ENCODE data around the gene PKNOX2. TPM values are rescaled to one million over a fixed set of nuclear protein-coding genes. Genes with fewer than 3 reads are reported as not detected.

PKNOX2 gene
- total and polyA plus RNA-seq, 9 of the 15 experiments (the other 6 are each of a cell fraction or from before 2014, with no cell fraction given) = not detected

DNA sequence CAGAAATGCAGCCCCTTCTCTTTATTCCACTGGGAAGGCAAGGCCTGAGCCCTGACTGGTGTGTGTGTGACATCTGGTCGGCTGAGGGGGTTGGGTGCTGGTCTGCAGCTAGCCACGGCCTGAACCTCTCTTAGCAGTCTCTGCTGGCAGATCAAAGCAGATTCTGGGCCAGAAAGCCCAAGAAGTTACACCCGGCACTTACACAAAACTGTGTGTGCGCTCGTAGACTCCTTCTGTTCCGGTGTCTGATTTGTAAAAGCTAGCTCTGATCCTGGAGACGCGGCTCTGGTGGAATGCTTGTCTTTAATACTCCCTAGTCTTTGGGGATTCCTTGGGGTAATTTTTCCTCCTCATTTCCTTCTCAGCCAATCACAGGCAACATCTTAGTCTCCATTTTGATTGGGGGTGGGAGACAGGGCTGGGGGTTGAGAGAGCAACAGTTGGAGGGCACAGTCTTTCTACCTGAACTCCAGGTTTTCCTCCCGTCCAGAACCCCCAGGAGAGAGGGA, 5.5 kb downstream of the PKNOX2 start:
- intact Hi-C loops (cut with micrococcal nuclease) (no loop called here), in situ Hi-C loops (cut with MboI) (no loop called here)
- 26% methylated on average over 9 of the region's 9 CpGs for WGBS (ENCODE audit: insufficient coverage, low coverage, missing lambda C conversion rate)
- no peak overlapping the region for H3K4me2 ChIP-seq (ENCODE audit: insufficient read depth, low read length)
- no peaks in the 10 kb centered on the region for H4K20me1 ChIP-seq (replicated peaks; ENCODE audit: control insufficient read depth, insufficient read depth, low read length)
- no peaks in the 10 kb centered on the region for H3K36me3 ChIP-seq (ENCODE audit: control insufficient read depth, insufficient read depth, low read length)
- peak overlapping the region; percentile 55; the same call in 1 of the 2 replicates for H2AFZ ChIP-seq (ENCODE audit: low read depth, low read length)
- no peak overlapping the region for H3K4me3 ChIP-seq
- BruUV-seq (replicated peaks) = no TSS peak
- ChIA-PET POLR2A (no interaction called here), CTCF (ENCODE audit: low intra/inter-chr PET ratio) (no interaction called here)
- no peaks in the 10 kb centered on the region for H3K9me3 ChIP-seq (replicated peaks; ENCODE audit: control insufficient read depth, insufficient read depth, low read depth, low read length)
- peaks cover 2 to 6% of the 10 kb centered on the region in 2 experiments; a peak in 3 of 5 replicates for H3K4me1 ChIP-seq (replicated peaks in 1 of 2; ENCODE audit: control insufficient read depth in 2 of 2, insufficient read depth in 2 of 2, low read length in 2 of 2)
- peak in 1 of 3 experiments; percentile 40 for TF ChIP-seq YY1 (IDR thresholded peaks at IDR 0.05; ENCODE audit: borderline replicate concordance in 1 of 3, control insufficient read depth in 1 of 3, extremely low read depth in 1 of 3, insufficient read depth in 3 of 3, insufficient read length in 1 of 3, insufficient replicate concordance in 2 of 3, low read depth in 1 of 3, low read length in 2 of 3)
- no peak for TF ChIP-seq ELF1 (tag; IDR thresholded peaks at IDR 0.05)
- TF ChIP-seq ZNF583 (CRISPR knock-in tag; IDR thresholded peaks at IDR 0.05) = no peak
- H3K79me2 ChIP-seq (ENCODE audit: control insufficient read depth, insufficient read depth, low read length) = no peaks in the 10 kb centered on the region
- no peaks in the 10 kb centered on the region for H3K9me1 ChIP-seq (ENCODE audit: control insufficient read depth, insufficient read depth, low read length)
- peaks cover 31 to 67% of the 10 kb centered on the region in 2 experiments; a peak in 4 of 5 replicates for H3K27me3 ChIP-seq (ENCODE audit: control insufficient read depth in 2 of 2, insufficient read depth in 2 of 2, low read length in 2 of 2)
- no peak overlapping the region for H3K9ac ChIP-seq (ENCODE audit: insufficient read depth in 1 of 2, low read depth in 2 of 2, low read length in 2 of 2)
- no peak overlapping the region for H3K27ac ChIP-seq (ENCODE audit: extremely low read depth, low read depth, low read length)
- DNase-seq (ENCODE audit: extremely low read depth in 1 of 4, low spot score in 3 of 4) (no peak), FAIRE-seq (no peak), ATAC-seq (no peak)

DNA sequence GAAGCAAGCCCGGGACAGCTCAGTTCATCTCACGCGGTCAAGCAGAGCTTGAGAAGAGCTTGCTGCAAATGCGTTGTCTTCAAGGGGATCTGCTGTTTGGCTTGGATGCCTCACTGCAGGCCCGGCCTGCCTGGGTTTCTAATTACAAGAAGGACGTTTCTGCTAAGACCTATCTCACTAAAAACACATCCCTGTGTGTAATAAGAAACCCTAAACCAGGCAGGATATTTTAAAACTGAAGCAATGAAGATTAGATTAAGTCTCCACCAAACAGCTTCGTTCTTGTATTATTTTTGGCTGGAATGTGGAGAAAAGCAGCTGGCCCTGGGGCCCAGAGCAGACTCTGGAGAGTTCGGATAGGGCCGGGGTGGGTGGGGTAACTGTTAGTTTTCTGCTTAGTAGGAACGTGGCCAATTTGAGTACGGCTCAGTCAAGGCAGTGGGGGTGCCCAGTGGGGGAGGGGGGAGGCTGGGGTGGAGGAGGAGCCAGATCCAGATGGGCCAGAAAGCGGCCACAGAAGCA, 6.0 kb downstream of the PKNOX2 start:
- no peak for FAIRE-seq
- Histone ChIP-seq H3K36me3 (ENCODE audit: control insufficient read depth, insufficient read depth, low read length) (no peaks in the 10 kb centered on the region), H2AFZ (ENCODE audit: low read depth, low read length) (peak overlapping the region; percentile 55; the same call in 1 of the 2 replicates), H3K4me1 (replicated peaks in 1 of 2; ENCODE audit: control insufficient read depth in 2 of 2, insufficient read depth in 2 of 2, low read length in 2 of 2) (peaks cover 2 to 6% of the 10 kb centered on the region in 2 experiments; a peak in 3 of 5 replicates), H3K79me2 (ENCODE audit: control insufficient read depth, insufficient read depth, low read length) (no peaks in the 10 kb centered on the region), H3K9me3 (replicated peaks; ENCODE audit: control insufficient read depth, insufficient read depth, low read depth, low read length) (no peaks in the 10 kb centered on the region), H3K9me1 (ENCODE audit: control insufficient read depth, insufficient read depth, low read length) (no peaks in the 10 kb centered on the region), H4K20me1 (replicated peaks; ENCODE audit: control insufficient read depth, insufficient read depth, low read length) (no peaks in the 10 kb centered on the region), H3K27me3 (ENCODE audit: control insufficient read depth in 2 of 2, insufficient read depth in 2 of 2, low read length in 2 of 2) (peaks cover 35 to 69% of the 10 kb centered on the region in 2 experiments; a peak in 4 of 5 replicates), H3K27ac (ENCODE audit: extremely low read depth, low read depth, low read length) (no peak overlapping the region), H3K9ac (ENCODE audit: insufficient read depth in 1 of 2, low read depth in 2 of 2, low read length in 2 of 2) (no peak overlapping the region), H3K4me2 (ENCODE audit: insufficient read depth, low read length) (no peak overlapping the region), H3K4me3 (no peak overlapping the region)
- CTCF ChIA-PET (ENCODE audit: low intra/inter-chr PET ratio) = no interaction called here
- ATAC-seq = peak; percentile 23; the same call in 2 of the 3 replicates
- intact Hi-C loops (cut with micrococcal nuclease) = no loop called here
- POLR2A ChIA-PET = no interaction called here
- in situ Hi-C loops (cut with MboI) = no loop called here
- peak; percentile 32; the same call in 1 of the 2 replicates for TF ChIP-seq DMBX1 (CRISPR knock-in tag; IDR thresholded peaks at IDR 0.05; ENCODE audit: borderline replicate concordance)
- no peak for TF ChIP-seq PHF8 (IDR thresholded peaks at IDR 0.05; ENCODE audit: borderline replicate concordance, low read length)
- no TSS peak for BruUV-seq (replicated peaks)
- DNase-seq (ENCODE audit: extremely low read depth in 1 of 4, low spot score in 3 of 4) = peak; percentile 37 to 50 (median 48)
- 2% methylated on average over 7 of the region's 12 CpGs for WGBS (ENCODE audit: insufficient coverage, low coverage, missing lambda C conversion rate)
